ENCODE results near the gene NT5DC4.

DNA sequence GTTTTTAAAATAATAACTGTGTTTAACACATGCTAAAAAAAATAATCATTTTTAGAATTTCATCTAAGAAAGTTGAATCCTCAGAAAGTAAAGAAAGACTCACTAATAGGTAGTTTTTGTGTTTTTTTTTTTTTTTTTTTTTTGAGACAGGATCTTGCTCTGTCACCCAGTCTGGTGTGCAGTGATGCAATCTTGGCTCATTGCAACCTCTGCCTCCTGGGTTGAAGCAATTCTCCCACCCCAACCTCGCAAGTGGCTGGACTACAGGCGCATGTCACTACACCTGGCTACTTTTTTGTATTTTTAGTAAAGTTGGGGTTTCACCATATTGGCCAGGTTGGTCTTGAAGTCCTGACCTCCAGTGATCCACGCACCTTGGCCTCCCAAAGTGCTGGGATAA lies 36.4 kb downstream of the NT5DC4 start:
- TF ChIP-seq, protein P1, sequence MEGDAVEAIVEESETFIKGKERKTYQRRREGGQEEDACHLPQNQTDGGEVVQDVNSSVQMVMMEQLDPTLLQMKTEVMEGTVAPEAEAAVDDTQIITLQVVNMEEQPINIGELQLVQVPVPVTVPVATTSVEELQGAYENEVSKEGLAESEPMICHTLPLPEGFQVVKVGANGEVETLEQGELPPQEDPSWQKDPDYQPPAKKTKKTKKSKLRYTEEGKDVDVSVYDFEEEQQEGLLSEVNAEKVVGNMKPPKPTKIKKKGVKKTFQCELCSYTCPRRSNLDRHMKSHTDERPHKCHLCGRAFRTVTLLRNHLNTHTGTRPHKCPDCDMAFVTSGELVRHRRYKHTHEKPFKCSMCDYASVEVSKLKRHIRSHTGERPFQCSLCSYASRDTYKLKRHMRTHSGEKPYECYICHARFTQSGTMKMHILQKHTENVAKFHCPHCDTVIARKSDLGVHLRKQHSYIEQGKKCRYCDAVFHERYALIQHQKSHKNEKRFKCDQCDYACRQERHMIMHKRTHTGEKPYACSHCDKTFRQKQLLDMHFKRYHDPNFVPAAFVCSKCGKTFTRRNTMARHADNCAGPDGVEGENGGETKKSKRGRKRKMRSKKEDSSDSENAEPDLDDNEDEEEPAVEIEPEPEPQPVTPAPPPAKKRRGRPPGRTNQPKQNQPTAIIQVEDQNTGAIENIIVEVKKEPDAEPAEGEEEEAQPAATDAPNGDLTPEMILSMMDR (IDR thresholded peaks at IDR 0.05 in 2 of 3, conservative IDR thresholded peaks at IDR 0.05 in 1 of 3; ENCODE audit: borderline replicate concordance in 1 of 3, insufficient read depth in 1 of 3, low read depth in 2 of 3, low read length in 2 of 3), result no peak
- TF ChIP-seq CBX3 (IDR thresholded peaks at IDR 0.05; ENCODE audit: low read depth) (no peak), TCF7L2 (IDR thresholded peaks at IDR 0.05; ENCODE audit: borderline replicate concordance, extremely low read depth, insufficient read depth, insufficient read length) (no peak), POLR2A (IDR thresholded peaks at IDR 0.05; ENCODE audit: borderline replicate concordance, extremely low read depth, insufficient read depth, insufficient read length) (no peak), SIN3A (IDR thresholded peaks at IDR 0.05; ENCODE audit: low read depth) (no peak), POLR2AphosphoS5 (IDR thresholded peaks at IDR 0.05; ENCODE audit: low read depth, low read length) (no peak), EZH2 (IDR thresholded peaks at IDR 0.05) (no peak), CEBPB (IDR thresholded peaks at IDR 0.05; ENCODE audit: low read depth) (no peak), JUND (IDR thresholded peaks at IDR 0.05) (no peak), EZH2phosphoT487 (IDR thresholded peaks at IDR 0.05; ENCODE audit: borderline replicate concordance) (no peak), SRF (IDR thresholded peaks at IDR 0.05; ENCODE audit: low read depth) (no peak), YY1 (IDR thresholded peaks at IDR 0.05; ENCODE audit: extremely low read depth, insufficient replicate concordance, low read depth, low read length) (no peak), RAD21 (IDR thresholded peaks at IDR 0.05; ENCODE audit: low read depth) (no peak)
- TF ChIP-seq, protein P2, sequence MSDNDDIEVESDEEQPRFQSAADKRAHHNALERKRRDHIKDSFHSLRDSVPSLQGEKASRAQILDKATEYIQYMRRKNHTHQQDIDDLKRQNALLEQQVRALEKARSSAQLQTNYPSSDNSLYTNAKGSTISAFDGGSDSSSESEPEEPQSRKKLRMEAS (IDR thresholded peaks at IDR 0.05), result no peak
